Breast epithelium (tissue), 3 donors: ENCODE measurements around the gene RFC2.

ENCODE experiments used
- POLR2A ChIP-seq: fragments of 450-650 bp; IDR thresholded peaks from one replicate; pipeline ENCODE4 v1.6.1; 2016; ENCODE audit warnings: antibody characterized with exemption, mild to moderate bottlenecking, moderate library complexity
- TF ChIP-seq, protein P1 (sequence below), 3 donors: fragments of 450-650 bp; IDR thresholded peaks; one replicate each; pipeline ENCODE4 v1.5.1; 2016 to 2017; ENCODE audit warnings: antibody characterized with exemption in 3 of 3, mild to moderate bottlenecking in 3 of 3, moderate library complexity in 3 of 3

DNA sequence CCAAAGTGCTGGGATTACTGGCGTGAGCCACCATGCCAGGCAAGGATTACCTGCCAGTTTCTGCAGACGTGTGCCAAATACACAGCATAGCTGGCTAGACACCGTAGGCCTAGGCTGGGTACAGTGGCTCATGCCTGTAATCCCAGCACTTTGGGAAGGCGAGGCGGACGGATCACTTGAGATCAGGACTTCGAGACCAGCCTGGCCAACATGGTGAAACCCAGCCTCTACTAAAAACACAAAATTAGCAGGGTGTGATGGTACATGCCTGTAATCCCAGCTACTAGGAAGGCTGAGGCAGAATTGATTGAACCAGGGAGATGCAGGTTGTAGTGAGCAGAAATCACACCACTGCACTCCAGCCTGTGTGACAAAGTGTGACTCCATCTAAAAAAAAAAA lies 868 bp downstream of the RFC2 start:
- TF ChIP-seq POLR2A = no peak
- TF ChIP-seq, protein P1, sequence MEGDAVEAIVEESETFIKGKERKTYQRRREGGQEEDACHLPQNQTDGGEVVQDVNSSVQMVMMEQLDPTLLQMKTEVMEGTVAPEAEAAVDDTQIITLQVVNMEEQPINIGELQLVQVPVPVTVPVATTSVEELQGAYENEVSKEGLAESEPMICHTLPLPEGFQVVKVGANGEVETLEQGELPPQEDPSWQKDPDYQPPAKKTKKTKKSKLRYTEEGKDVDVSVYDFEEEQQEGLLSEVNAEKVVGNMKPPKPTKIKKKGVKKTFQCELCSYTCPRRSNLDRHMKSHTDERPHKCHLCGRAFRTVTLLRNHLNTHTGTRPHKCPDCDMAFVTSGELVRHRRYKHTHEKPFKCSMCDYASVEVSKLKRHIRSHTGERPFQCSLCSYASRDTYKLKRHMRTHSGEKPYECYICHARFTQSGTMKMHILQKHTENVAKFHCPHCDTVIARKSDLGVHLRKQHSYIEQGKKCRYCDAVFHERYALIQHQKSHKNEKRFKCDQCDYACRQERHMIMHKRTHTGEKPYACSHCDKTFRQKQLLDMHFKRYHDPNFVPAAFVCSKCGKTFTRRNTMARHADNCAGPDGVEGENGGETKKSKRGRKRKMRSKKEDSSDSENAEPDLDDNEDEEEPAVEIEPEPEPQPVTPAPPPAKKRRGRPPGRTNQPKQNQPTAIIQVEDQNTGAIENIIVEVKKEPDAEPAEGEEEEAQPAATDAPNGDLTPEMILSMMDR (IDR thresholded peaks at IDR 0.05) = no peak
